Stimulated activated CD4-positive, alpha-beta T cell treated with anti-CD3 and anti-CD28 coated beads, Interleukin-12 subunit alpha, Interleukin-12 subunit beta, amount 100 ng/mL, for 24 hours (primary cell): ENCODE data around the gene VCY1B.
"Not testable (repeated sequence)": the region's sequence is repeated elsewhere in the genome, so short reads cannot be mapped to it uniquely, and the experiment has no call there.

Experiments
- DNase-seq, 2 experiments: peaks; one replicate each; pipeline ENCODE4 v3.0.0-alpha.2; 2020; ENCODE audit warnings: low read depth in 2 of 2

The VCY1B gene

DNA sequence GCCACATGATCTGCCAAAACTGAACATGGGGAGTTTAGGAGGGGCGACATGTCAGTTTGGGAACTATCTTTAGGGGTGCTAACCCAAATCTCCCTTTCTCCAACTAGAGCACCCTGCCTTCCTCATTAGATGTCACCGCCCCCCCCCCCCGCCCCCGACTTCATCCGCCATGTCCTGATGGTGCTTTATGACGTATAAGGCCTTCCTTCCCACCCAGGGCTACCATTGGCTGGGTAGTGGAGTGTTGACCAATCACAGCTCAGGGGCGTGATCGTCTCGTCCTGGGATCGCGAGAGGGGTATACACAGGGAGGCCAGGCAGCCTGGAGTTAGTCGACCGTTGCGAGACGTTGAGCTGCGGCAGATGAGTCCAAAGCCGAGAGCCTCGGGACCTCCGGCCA is at the start of gene VCY1B:
Gene VCY1B, plus strand, starts transcription at position 301 of the 400 bp plus-strand sequence. Its CDS starts 63 bp downstream, at position 364.
- not testable (repeated sequence) for DNase-seq

DNA sequence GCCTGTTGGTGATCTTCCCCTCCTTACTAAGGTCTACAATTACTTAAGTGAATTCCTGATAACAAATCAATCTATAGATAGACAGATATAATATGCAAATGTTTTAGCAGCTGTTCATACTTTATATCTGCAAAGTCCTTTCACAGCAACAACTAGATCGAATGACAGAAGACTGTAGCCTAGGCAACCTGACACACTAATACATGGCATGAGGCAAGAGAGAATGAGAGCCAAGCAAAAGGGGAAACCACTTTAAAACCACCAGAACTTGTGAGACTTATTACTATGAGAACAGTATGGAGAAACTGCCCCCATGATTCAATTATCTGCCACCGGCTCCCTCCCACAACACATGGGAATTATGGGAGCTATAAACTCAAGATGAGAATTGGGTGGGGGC is 44.1 kb upstream of the VCY1B start:
- DNase-seq, result not testable (repeated sequence)

DNA sequence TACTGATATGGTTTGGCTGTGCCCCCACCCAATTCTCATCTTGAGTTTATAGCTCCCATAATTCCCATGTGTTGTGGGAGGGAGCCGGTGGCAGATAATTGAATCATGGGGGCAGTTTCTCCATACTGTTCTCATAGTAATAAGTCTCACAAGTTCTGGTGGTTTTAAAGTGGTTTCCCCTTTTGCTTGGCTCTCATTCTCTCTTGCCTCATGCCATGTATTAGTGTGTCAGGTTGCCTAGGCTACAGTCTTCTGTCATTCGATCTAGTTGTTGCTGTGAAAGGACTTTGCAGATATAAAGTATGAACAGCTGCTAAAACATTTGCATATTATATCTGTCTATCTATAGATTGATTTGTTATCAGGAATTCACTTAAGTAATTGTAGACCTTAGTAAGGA is 25.6 kb upstream of the VCY1B start:
- DNase-seq, result not testable (repeated sequence)

DNA sequence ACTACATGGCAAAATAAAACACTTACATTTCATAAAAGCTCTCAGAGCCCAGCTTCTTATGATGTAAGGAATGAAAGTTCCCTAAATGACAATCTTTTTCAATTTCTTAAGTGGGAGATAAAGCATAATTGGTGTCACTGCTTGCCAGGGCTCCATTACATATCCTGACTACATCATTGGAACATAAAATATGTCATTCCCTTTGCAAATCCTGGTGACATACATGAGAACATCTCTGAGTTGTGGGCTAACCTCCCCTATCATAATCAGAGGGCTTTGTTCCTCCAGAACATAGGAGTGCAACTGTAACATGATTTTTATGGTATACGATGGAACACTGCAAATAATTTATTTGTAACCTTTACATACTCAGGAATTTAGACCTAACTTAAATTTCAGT is 29.9 kb downstream of the VCY1B start:
- no peak for DNase-seq
